ENCODE results near the gene CPTP.
"Not testable (repeated sequence)": the region's sequence is repeated elsewhere in the genome, so short reads cannot be mapped to it uniquely, and the experiment has no call there.

The CPTP gene

GRCh38 chr1:1361982-1362423, 37.4 kb downstream of the CPTP start:
- TF ChIP-seq YY1 (IDR thresholded peaks at IDR 0.05; ENCODE audit: insufficient read depth, insufficient read length), result no peak
- TF ChIP-seq SUZ12 (IDR thresholded peaks at IDR 0.05; ENCODE audit: extremely low read depth, insufficient read depth, insufficient read length), result no peak
- no peak for TF ChIP-seq ZNF274 (IDR thresholded peaks at IDR 0.05; ENCODE audit: low read depth, low read length)
- H3K27me3 ChIP-seq (ENCODE audit: insufficient read depth, insufficient read length), result no peaks in the 10 kb centered on the region
- peaks cover 7% of the 10 kb centered on the region; the same call in 1 of the 2 replicates for H3K9me3 ChIP-seq (ENCODE audit: insufficient read depth, low read length)
- no peak for DNase-seq (ENCODE audit: low read depth, low spot score)
- no peaks in the 10 kb centered on the region for H3K36me3 ChIP-seq (ENCODE audit: insufficient read depth, insufficient read length, low read length)
- H3K4me1 ChIP-seq (ENCODE audit: insufficient read depth, insufficient read length), result peaks cover 23% of the 10 kb centered on the region
- no peak overlapping the region for H3K4me3 ChIP-seq (ENCODE audit: insufficient read length, low read depth)
- H3K9ac ChIP-seq (ENCODE audit: insufficient read length, low read depth), result no peak overlapping the region

GRCh38 chr1:1364266-1364665, 39.7 kb downstream of the CPTP start:
- peaks cover 9% of the 10 kb centered on the region; the same call in 1 of the 2 replicates for H3K9me3 ChIP-seq (ENCODE audit: insufficient read depth, low read length)
- no peak overlapping the region for H3K4me3 ChIP-seq (ENCODE audit: insufficient read length, low read depth)
- peaks cover 18% of the 10 kb centered on the region for H3K4me1 ChIP-seq (ENCODE audit: insufficient read depth, insufficient read length)
- H3K36me3 ChIP-seq (ENCODE audit: insufficient read depth, insufficient read length, low read length), result no peaks in the 10 kb centered on the region
- no peak overlapping the region for H3K9ac ChIP-seq (ENCODE audit: insufficient read length, low read depth)
- no peaks in the 10 kb centered on the region for H3K27me3 ChIP-seq (ENCODE audit: insufficient read depth, insufficient read length)
- TF ChIP-seq ZNF274 (IDR thresholded peaks at IDR 0.05; ENCODE audit: low read depth, low read length), result no peak
- TF ChIP-seq SUZ12 (IDR thresholded peaks at IDR 0.05; ENCODE audit: extremely low read depth, insufficient read depth, insufficient read length), result no peak
- no peak for DNase-seq (ENCODE audit: low read depth, low spot score)

GRCh38 chr1:1365875-1366698, 41.5 kb downstream of the CPTP start:
- Histone ChIP-seq H3K9me3 (ENCODE audit: insufficient read depth, low read length) (peaks cover 9% of the 10 kb centered on the region; the same call in 1 of the 2 replicates), H3K9ac (ENCODE audit: insufficient read length, low read depth) (no peak overlapping the region), H3K4me1 (ENCODE audit: insufficient read depth, insufficient read length) (peaks cover 4% of the 10 kb centered on the region), H3K4me3 (ENCODE audit: insufficient read length, low read depth) (no peak overlapping the region), H3K36me3 (ENCODE audit: insufficient read depth, insufficient read length, low read length) (peaks cover 6% of the 10 kb centered on the region), H3K27me3 (ENCODE audit: insufficient read depth, insufficient read length) (no peaks in the 10 kb centered on the region)
- no peak for TF ChIP-seq SUZ12 (IDR thresholded peaks at IDR 0.05; ENCODE audit: extremely low read depth, insufficient read depth, insufficient read length)
- no peak for TF ChIP-seq YY1 (IDR thresholded peaks at IDR 0.05; ENCODE audit: insufficient read depth, insufficient read length)
- no peak for TF ChIP-seq ZNF274 (IDR thresholded peaks at IDR 0.05; ENCODE audit: low read depth, low read length)
- DNase-seq (ENCODE audit: low read depth, low spot score), result no peak

DNA sequence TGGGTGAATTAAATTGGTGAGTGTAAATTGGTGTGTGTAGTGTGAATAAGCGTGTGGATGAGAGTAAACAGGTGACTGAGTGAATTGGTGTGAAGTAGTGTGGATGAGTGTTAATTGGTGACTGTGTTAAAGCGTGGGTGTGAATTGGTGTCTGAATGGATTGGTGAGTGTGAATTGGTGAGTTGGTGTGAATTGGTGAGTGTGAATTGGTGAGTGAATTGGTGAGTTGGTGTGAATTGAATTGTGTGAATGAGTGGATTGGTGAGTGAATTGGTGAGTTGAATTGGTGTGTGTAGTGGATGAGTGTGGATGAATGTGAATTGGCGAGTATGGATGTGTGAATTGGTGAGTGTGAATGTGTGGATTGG, 42.1 kb downstream of the CPTP start:
- Histone ChIP-seq H3K4me3 (ENCODE audit: insufficient read length, low read depth) (no peak overlapping the region), H3K4me1 (ENCODE audit: insufficient read depth, insufficient read length) (no peaks in the 10 kb centered on the region), H3K27me3 (ENCODE audit: insufficient read depth, insufficient read length) (no peaks in the 10 kb centered on the region), H3K36me3 (ENCODE audit: insufficient read depth, insufficient read length, low read length) (peaks cover 11% of the 10 kb centered on the region), H3K9me3 (ENCODE audit: insufficient read depth, low read length) (peaks cover 9% of the 10 kb centered on the region; the same call in 1 of the 2 replicates), H3K9ac (ENCODE audit: insufficient read length, low read depth) (no peak overlapping the region)
- DNase-seq (ENCODE audit: low read depth, low spot score), result no peak
- TF ChIP-seq SUZ12 (IDR thresholded peaks at IDR 0.05; ENCODE audit: extremely low read depth, insufficient read depth, insufficient read length), result no peak
- no peak for TF ChIP-seq YY1 (IDR thresholded peaks at IDR 0.05; ENCODE audit: insufficient read depth, insufficient read length)
- no peak for TF ChIP-seq ZNF274 (IDR thresholded peaks at IDR 0.05; ENCODE audit: low read depth, low read length)

DNA sequence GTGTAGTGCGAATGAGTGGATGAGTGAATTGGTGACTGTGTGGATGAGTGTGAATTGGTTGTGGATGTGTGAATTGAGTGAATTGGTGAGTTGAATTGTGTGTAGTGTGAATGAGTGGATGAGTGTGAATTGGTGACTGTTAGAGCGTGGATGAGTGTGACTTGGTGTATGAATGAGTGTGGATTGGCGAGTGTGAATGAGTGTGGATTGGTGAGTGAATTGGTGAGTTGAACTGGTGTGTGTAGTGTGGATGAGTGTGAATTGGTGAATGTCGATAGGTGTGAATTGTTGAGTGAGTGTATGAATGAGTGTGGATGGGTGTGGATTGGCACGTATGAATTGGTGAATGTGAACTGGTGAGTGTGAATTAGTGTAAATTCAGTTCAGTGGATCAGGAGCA, 42.7 kb downstream of the CPTP start:
- H3K9me3 ChIP-seq (ENCODE audit: insufficient read depth, low read length), result peaks cover 9% of the 10 kb centered on the region; the same call in 1 of the 2 replicates
- peaks cover 17% of the 10 kb centered on the region for H3K36me3 ChIP-seq (ENCODE audit: insufficient read depth, insufficient read length, low read length)
- DNase-seq (ENCODE audit: low read depth, low spot score), result no peak
- no peak overlapping the region for H3K4me3 ChIP-seq (ENCODE audit: insufficient read length, low read depth)
- no peak overlapping the region for H3K9ac ChIP-seq (ENCODE audit: insufficient read length, low read depth)
- no peaks in the 10 kb centered on the region for H3K27me3 ChIP-seq (ENCODE audit: insufficient read depth, insufficient read length)
- no peak for TF ChIP-seq SUZ12 (IDR thresholded peaks at IDR 0.05; ENCODE audit: extremely low read depth, insufficient read depth, insufficient read length)
- no peak for TF ChIP-seq YY1 (IDR thresholded peaks at IDR 0.05; ENCODE audit: insufficient read depth, insufficient read length)
- TF ChIP-seq ZNF274 (IDR thresholded peaks at IDR 0.05; ENCODE audit: low read depth, low read length), result no peak
- H3K4me1 ChIP-seq (ENCODE audit: insufficient read depth, insufficient read length), result no peaks in the 10 kb centered on the region

DNA sequence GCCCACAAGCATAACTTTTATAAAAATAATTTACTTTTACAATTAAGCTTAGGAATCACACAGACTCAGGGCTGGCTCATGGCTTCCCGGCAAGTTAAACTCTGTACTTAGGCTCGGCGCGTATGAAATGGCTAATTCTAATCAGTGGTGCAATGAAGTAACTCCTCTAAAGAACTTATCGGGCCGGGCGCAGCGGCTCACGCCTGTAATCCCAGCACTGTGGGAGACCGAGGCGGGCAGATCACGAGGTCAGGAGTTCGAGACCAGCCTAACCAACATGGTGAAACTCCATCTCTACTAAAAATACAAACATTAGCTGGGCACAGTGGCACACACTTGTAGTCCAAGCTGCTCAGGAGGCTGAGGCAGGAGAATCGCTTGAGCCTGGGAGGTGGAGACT, 45.5 kb downstream of the CPTP start:
- H3K4me1 ChIP-seq (ENCODE audit: insufficient read depth, insufficient read length); DNase-seq (ENCODE audit: low read depth, low spot score); H3K27me3 ChIP-seq (ENCODE audit: insufficient read depth, insufficient read length); H3K4me3 ChIP-seq (ENCODE audit: insufficient read length, low read depth); H3K9me3 ChIP-seq (ENCODE audit: insufficient read depth, low read length); H3K9ac ChIP-seq (ENCODE audit: insufficient read length, low read depth): not testable (repeated sequence)
- peaks cover 34% of the 10 kb centered on the region for H3K36me3 ChIP-seq (ENCODE audit: insufficient read depth, insufficient read length, low read length)

GRCh38 chr1:1370771-1371300, 46.2 kb downstream of the CPTP start:
- Histone ChIP-seq H3K4me1 (ENCODE audit: insufficient read depth, insufficient read length) (peaks cover 3% of the 10 kb centered on the region), H3K4me3 (ENCODE audit: insufficient read length, low read depth) (no peak overlapping the region), H3K9me3 (ENCODE audit: insufficient read depth, low read length) (peaks cover 9% of the 10 kb centered on the region; the same call in 1 of the 2 replicates), H3K9ac (ENCODE audit: insufficient read length, low read depth) (no peak overlapping the region), H3K27me3 (ENCODE audit: insufficient read depth, insufficient read length) (no peaks in the 10 kb centered on the region), H3K36me3 (ENCODE audit: insufficient read depth, insufficient read length, low read length) (peaks cover 34% of the 10 kb centered on the region)
- TF ChIP-seq YY1 (IDR thresholded peaks at IDR 0.05; ENCODE audit: insufficient read depth, insufficient read length) (no peak), ZNF274 (IDR thresholded peaks at IDR 0.05; ENCODE audit: low read depth, low read length) (no peak), SUZ12 (IDR thresholded peaks at IDR 0.05; ENCODE audit: extremely low read depth, insufficient read depth, insufficient read length) (no peak)
- DNase-seq (ENCODE audit: low read depth, low spot score), result no peak
